Measurements from ENCODE around the gene IL16. TPM values are rescaled to one million over a fixed set of nuclear protein-coding genes. Genes with fewer than 3 reads are reported as not detected.

Gene IL16
- total RNA-seq, 3 donors from 2014 or later (not counting 1 experiment from before 2014, with no cell fraction given) = 98.1 to 153 (median 114) TPM

DNA sequence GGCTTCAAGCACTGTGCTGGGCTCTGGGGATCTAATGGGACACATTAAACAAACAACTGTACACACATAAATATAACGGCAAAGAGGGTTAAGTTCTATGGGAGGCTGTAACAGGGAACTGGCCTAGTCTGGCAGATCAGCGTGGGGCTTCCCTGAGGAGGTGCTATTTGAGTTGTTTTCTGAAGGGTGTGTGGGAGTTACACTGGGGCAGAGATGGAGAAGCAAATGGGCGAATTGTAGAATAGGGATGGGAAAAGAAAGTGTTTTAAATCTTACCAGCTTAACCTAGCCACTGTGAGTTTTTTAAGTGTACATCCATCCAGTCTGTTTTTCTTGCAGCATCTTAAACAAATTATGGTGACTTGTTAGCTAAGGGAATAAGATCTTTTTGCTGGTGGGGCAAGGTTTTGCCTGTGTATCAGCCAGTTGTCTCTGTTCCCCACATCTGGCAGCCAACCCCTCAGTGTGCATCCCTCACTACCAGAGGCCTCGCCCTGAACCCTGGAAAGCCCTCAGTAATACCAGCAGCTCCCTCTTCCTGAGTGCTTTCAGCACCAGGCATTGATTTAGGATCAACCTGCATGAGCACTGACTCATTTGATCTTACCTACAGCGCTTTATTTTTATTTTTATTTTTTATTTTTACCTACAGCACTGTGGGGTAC is 10.9 kb upstream of the IL16 start:
- Mint-ChIP-seq H3K36me3 (no peaks in the 10 kb centered on the region), H3K4me1 (peaks cover 8 to 9% of the 10 kb centered on the region in 2 donors), H3K27me3 (ENCODE audit: low read depth in 2 of 2) (peaks cover 21 to 36% of the 10 kb centered on the region in 2 donors), H3K9me3 (no peaks in the 10 kb centered on the region), H3K27ac (no peak overlapping the region), H3K4me3 (no peak overlapping the region)
- 85% methylated on average over 4 of the region's 5 CpGs for WGBS (ENCODE audit: insufficient coverage)
- H3K27me3 ChIP-seq (ENCODE audit: control insufficient read depth, insufficient read depth, low read length) = no peaks in the 10 kb centered on the region
- H3K9me3 ChIP-seq (ENCODE audit: control insufficient read depth, insufficient read depth, low read length) = no peaks in the 10 kb centered on the region
- no peaks in the 10 kb centered on the region for H3K36me3 ChIP-seq (ENCODE audit: control insufficient read depth, insufficient read depth, low read length)
- ATAC-seq (no peak), DNase-seq (no peak)
- H3K4me3 ChIP-seq (ENCODE audit: low read length) = no peak overlapping the region
- intact Hi-C loops (cut with micrococcal nuclease) = no loop called here
- no peak for TF ChIP-seq CTCF (IDR thresholded peaks at IDR 0.05)
- H3K27ac ChIP-seq (ENCODE audit: low read length) = no peak overlapping the region
- H3K4me1 ChIP-seq (ENCODE audit: control insufficient read depth, insufficient read depth, low read length) = peaks cover 9% of the 10 kb centered on the region

- no peak for TF ChIP-seq CTCF (IDR thresholded peaks at IDR 0.05)
- Histone ChIP-seq H3K4me3 (ENCODE audit: low read length) (no peak overlapping the region), H3K9me3 (ENCODE audit: control insufficient read depth, insufficient read depth, low read length) (no peaks in the 10 kb centered on the region), H3K27ac (ENCODE audit: low read length) (no peak overlapping the region), H3K36me3 (ENCODE audit: control insufficient read depth, insufficient read depth, low read length) (no peaks in the 10 kb centered on the region), H3K27me3 (ENCODE audit: control insufficient read depth, insufficient read depth, low read length) (no peaks in the 10 kb centered on the region), H3K4me1 (ENCODE audit: control insufficient read depth, insufficient read depth, low read length) (peaks cover 9% of the 10 kb centered on the region)
- Mint-ChIP-seq H3K9me3 (no peaks in the 10 kb centered on the region), H3K27ac (no peak overlapping the region), H3K36me3 (no peaks in the 10 kb centered on the region), H3K4me1 (peaks cover 8 to 9% of the 10 kb centered on the region in 2 donors), H3K4me3 (no peak overlapping the region), H3K27me3 (ENCODE audit: low read depth in 2 of 2) (peaks cover 6 to 20% of the 10 kb centered on the region in 2 donors)
- DNase-seq = no peak
- WGBS (ENCODE audit: insufficient coverage) = 96% methylated on average over 8 of the region's 8 CpGs
- no peak for ATAC-seq
- intact Hi-C loops (cut with micrococcal nuclease) = no loop called here
Measured at GRCh38 chr15:81188354-81188753, 8.3 kb upstream of the IL16 start.

DNA sequence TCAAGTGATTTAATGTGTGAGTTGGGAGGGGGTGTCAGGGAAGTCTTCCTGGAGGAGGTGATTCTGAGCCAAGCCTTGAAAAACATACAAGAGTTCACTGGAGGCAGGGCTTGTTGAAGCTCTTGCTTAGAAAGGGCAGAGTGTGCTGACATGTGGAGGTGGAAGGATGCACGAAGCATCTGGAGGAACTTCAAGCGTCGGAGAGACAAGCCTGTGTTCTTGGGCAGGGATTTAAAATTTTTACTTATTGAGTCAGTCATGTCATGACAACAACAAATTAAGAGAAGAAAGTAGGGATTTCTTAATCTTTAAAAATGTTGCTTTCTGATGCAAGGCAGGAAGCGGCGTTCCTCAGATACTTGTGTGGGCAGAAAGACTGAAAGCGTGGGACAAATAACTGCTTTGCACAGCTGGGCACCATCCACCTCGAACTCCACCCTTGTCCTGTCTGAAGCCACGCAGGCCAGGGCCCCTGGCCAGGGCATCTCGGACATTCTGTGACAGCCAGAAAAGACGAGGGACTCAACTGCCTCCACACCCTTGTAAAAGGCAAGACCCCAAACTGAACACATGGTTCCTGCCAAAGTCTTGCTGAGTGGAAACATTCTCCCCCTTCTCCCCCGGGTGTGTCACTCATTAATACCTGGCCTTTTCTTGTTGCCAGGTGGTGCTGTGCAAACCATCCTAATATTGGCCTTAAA is 6.9 kb upstream of the IL16 start:
- Mint-ChIP-seq H3K9me3 (no peaks in the 10 kb centered on the region), H3K27ac (no peak overlapping the region), H3K4me3 (no peak overlapping the region), H3K36me3 (no peaks in the 10 kb centered on the region), H3K27me3 (ENCODE audit: low read depth in 2 of 2) (peaks cover 3 to 9% of the 10 kb centered on the region in 2 donors), H3K4me1 (peaks cover 2% of the 10 kb centered on the region in 2 donors)
- Histone ChIP-seq H3K36me3 (ENCODE audit: control insufficient read depth, insufficient read depth, low read length) (no peaks in the 10 kb centered on the region), H3K9me3 (ENCODE audit: control insufficient read depth, insufficient read depth, low read length) (no peaks in the 10 kb centered on the region), H3K4me3 (ENCODE audit: low read length) (no peak overlapping the region), H3K4me1 (ENCODE audit: control insufficient read depth, insufficient read depth, low read length) (peaks cover under 1% of the 10 kb centered on the region), H3K27ac (ENCODE audit: low read length) (no peak overlapping the region), H3K27me3 (ENCODE audit: control insufficient read depth, insufficient read depth, low read length) (no peaks in the 10 kb centered on the region)
- no peak for TF ChIP-seq CTCF (IDR thresholded peaks at IDR 0.05)
- ATAC-seq (no peak), DNase-seq (no peak)
- 84% methylated on average over 11 of the region's 11 CpGs for WGBS (ENCODE audit: insufficient coverage)
- intact Hi-C loops (cut with micrococcal nuclease) = no loop called here

Measured in natural killer cell (primary cell).